ENCODE measurements around the gene IPCEF1.
A peak's percentile ranks its signal among the peaks of the same experiment; 100 is the strongest.
"Not testable (repeated sequence)": the region's sequence is repeated elsewhere in the genome, so short reads cannot be mapped to it uniquely, and the experiment has no call there.

Gene IPCEF1

GRCh38 chr6:154219250-154219649 lies 137.4 kb downstream of the IPCEF1 start:
- no peak for DNase-seq (ENCODE audit: low spot score)

- DNase-seq (ENCODE audit: low spot score), result no peak
Measured at GRCh38 chr6:154218787-154219186, 137.8 kb downstream of the IPCEF1 start.

- no peak for DNase-seq (ENCODE audit: low spot score)
Measured at GRCh38 chr6:154218301-154218700, 138.3 kb downstream of the IPCEF1 start.

- no peak for DNase-seq (ENCODE audit: low spot score)
Measured at GRCh38 chr6:154213782-154214181, 142.8 kb downstream of the IPCEF1 start.

- no peak for DNase-seq (ENCODE audit: low spot score)
Measured at GRCh38 chr6:154210678-154211077, 145.9 kb downstream of the IPCEF1 start.

GRCh38 chr6:154209555-154209954 lies 147.0 kb downstream of the IPCEF1 start:
- no peak for DNase-seq (ENCODE audit: low spot score)

GRCh38 chr6:154206996-154207395 lies 149.6 kb downstream of the IPCEF1 start:
- no peak for DNase-seq (ENCODE audit: low spot score)

- DNase-seq (ENCODE audit: low spot score), result no peak
Measured at GRCh38 chr6:154206141-154206540, 150.5 kb downstream of the IPCEF1 start.

- DNase-seq (ENCODE audit: low spot score), result no peak
Measured at GRCh38 chr6:154202958-154203357, 153.6 kb downstream of the IPCEF1 start.

GRCh38 chr6:154202339-154202738 lies 154.3 kb downstream of the IPCEF1 start:
- DNase-seq (ENCODE audit: low spot score), result no peak

GRCh38 chr6:154201688-154202087 lies 154.9 kb downstream of the IPCEF1 start:
- not testable (repeated sequence) for DNase-seq (ENCODE audit: low spot score)

GRCh38 chr6:154197196-154197860 lies 159.3 kb downstream of the IPCEF1 start:
- no peak for DNase-seq (ENCODE audit: low spot score)

GRCh38 chr6:154196333-154196885 lies 160.2 kb downstream of the IPCEF1 start:
- DNase-seq (ENCODE audit: low spot score), result no peak

- DNase-seq (ENCODE audit: low spot score), result no peak
Measured at GRCh38 chr6:154187714-154188113, 168.9 kb downstream of the IPCEF1 start.

- DNase-seq (ENCODE audit: low spot score), result no peak
Measured at GRCh38 chr6:154187203-154187602, 169.4 kb downstream of the IPCEF1 start.

GRCh38 chr6:154179434-154179833 lies 177.2 kb downstream of the IPCEF1 start:
- DNase-seq (ENCODE audit: low spot score), result no peak

GRCh38 chr6:154172393-154172792 lies 184.2 kb downstream of the IPCEF1 start:
- not testable (repeated sequence) for DNase-seq (ENCODE audit: low spot score)

- no peak for DNase-seq (ENCODE audit: low spot score)
Measured at GRCh38 chr6:154170106-154170505, 186.5 kb downstream of the IPCEF1 start.

- DNase-seq (ENCODE audit: low spot score), result no peak
Measured at GRCh38 chr6:154169193-154169847, 187.3 kb downstream of the IPCEF1 start.

- no peak for DNase-seq (ENCODE audit: low spot score)
Measured at GRCh38 chr6:154167126-154167525, 189.5 kb downstream of the IPCEF1 start.

GRCh38 chr6:154166140-154166539 lies 190.5 kb downstream of the IPCEF1 start:
- no peak for DNase-seq (ENCODE audit: low spot score)

- DNase-seq (ENCODE audit: low spot score), result no peak
Measured at GRCh38 chr6:154165478-154165877, 191.1 kb downstream of the IPCEF1 start.

- peak; percentile 83 for DNase-seq (ENCODE audit: low spot score)
Measured at GRCh38 chr6:154164397-154164796, 192.2 kb downstream of the IPCEF1 start.
